Thyroid gland (tissue), 4 donors: ENCODE data around the gene TMEM150C.

Experiments
- CTCF ChIP-seq, 6 experiments: fragments of 200-600 bp in 3 of 6; fragments of 450-650 bp in 3 of 6; sonication (generic) in 3 of 6; IDR thresholded peaks; one replicate each; pipeline ENCODE4 v1.5.1; 2016 to 2019; ENCODE audit warnings: antibody characterized with exemption in 6 of 6, mild to moderate bottlenecking in 2 of 6, inconsistent platforms in 1 of 6, moderate library complexity in 1 of 6
- POLR2A ChIP-seq, 2 donors: fragments of 450-650 bp; IDR thresholded peaks; one replicate each; pipeline ENCODE4 v1.6.1; 2017; ENCODE audit warnings: antibody characterized with exemption in 2 of 2, mild to moderate bottlenecking in 2 of 2, moderate library complexity in 1 of 2

DNA sequence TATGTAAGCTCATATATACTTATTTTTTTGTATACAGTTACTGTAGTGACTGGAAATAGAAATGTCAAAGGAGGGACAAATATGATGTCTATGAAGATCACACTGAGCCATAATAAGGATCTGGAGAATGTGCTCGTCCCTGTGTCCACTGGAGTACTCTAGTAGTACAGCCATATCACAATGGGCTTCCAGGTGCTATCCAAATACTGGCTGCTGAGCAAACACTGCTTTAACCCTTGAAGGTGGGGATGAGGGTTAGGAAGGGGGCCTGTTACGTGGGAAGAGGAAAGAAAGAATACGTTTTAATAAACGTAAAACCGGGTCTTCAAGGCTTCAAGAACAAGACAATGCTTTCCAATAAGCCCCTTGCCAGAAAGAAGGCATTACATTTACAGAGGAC is 29.8 kb upstream of the TMEM150C start:
- TF ChIP-seq POLR2A (IDR thresholded peaks at IDR 0.05) (no peak), CTCF (IDR thresholded peaks at IDR 0.05) (no peak)
